ENCODE data around the gene GLA.

The GLA gene

GRCh38 chrX:101407748-101408531, at the start of gene GLA, which contains the start of gene HNRNPH2:
GLA (minus strand) TSS chrX:101407925; CDS start chrX:101407903, 22 bp downstream.
HNRNPH2 (plus strand) TSS chrX:101408222; CDS start chrX:101411989, 3,767 bp downstream.
- peak; percentile 83 for DNase-seq
- peak; percentile 97 for ATAC-seq

DNA sequence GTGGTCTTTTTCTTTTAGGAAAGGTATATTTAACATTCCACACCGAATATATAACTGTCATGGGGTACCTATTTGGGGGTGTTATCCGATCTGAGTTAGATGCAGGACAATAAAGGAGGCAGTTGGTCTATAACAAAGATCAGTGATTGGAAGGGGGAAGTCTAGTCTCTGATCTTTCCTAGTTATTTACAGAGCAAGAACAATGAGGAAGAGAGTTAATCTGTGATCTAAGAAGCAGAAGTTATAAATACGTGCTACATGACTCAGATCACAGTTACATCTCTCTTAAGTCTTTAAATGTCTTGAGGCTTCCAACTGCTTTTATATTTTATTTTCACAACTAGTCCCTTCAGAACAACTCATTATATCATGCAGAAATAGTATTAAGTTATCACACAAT, 44.3 kb upstream of the GLA start:
- DNase-seq (no peak), ATAC-seq (no peak)

GRCh38 chrX:101450961-101451360, 43.2 kb upstream of the GLA start:
- DNase-seq (no peak), ATAC-seq (no peak)

DNA sequence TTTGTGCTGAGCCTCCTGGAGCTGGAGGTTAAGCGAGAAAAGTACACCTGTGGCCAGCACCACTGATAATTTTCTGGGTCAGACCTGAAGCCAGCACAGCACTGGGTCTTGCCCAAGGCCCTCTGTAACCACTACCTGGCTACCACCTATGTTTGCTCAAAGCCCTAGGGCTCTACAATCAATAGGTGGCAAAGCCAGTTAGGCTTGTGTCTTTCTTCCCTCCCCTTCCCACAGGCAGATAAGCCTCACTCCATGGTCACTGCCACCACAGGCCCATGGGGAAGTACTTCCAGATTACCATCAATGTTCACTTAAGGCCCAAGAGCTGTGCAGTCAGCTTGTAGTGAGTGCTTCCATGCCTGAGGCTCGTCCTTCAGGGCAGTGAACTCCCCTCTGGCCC, 42.4 kb upstream of the GLA start:
- ATAC-seq (no peak), DNase-seq (no peak)

GRCh38 chrX:101449279-101449678, 41.6 kb upstream of the GLA start:
- DNase-seq, result no peak
- no peak for ATAC-seq

DNA sequence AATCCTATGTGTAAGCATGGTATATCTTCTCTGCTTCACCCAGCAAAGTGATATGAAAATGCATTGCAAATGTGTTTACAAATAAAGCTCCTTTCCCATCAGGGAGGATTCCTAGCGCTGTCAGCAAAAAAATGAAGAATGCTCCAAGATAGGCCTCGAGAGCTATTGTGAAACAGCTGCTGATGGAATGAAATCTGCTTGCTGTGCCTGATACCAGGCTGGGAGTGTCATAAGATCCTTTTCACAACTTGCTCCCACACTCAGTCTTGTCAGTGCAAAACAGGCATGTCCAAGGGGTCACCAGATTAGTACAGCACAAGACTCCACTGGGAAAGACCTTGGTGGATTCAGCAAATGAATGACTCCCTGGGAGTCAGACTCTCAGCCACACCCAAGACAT, 34.4 kb upstream of the GLA start:
- no peak for DNase-seq

DNA sequence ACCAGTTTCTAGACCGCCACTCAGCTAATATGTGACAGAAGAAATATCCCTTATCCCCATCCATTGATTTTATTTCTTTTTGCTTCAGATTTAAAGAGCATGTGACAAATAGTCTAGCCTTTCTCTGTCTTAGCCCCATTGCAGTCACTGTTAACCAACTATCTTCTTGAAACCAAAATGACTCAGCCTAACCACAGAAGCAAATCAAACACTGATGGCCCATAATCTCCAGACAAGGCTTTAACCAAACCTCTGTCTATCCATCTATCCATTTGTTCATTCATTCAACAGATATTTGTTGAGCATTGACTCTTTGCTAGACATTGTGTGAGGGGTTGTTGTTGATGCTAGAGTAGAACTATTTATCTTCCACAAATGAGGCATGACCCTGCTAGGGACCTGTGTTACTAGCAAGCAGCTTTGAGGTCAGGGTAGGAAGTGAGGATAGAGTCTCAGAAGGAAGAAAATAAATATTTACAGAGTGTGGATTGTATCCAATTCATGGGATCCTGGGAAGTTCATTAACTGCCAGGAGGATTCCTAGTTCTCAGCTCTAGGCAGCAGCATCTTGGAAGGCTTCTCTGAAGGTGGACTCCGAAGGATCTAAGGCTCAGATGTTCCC, 22.8 kb upstream of the GLA start:
- ATAC-seq, result peak; percentile 96
- DNase-seq, result no peak

More for the DNA sequence above, 34.4 kb upstream of the GLA start:
- ATAC-seq, result no peak

- peak; percentile 66 for ATAC-seq
- no peak for DNase-seq
These were observed 22.2 kb upstream of the GLA start for GRCh38 chrX:101429934-101430333.

DNA sequence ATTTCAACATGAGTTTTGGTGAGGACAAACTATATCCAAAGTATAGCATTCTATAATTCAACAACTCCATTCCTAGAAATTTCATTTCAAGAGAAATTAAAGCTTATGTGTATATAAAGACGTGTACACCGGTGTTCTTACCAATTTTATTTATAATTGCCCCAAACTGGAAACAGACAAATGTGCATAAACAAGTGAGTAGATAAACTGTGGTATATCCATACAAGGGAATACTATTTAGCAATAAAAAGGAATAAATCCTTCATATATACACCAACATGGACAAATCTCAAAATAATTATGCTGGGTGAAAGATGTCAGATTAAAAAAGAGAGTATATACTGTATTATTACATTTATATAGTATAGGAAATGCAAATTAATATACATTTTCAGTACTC, 20.2 kb upstream of the GLA start:
- no peak for DNase-seq
- ATAC-seq, result no peak

DNA sequence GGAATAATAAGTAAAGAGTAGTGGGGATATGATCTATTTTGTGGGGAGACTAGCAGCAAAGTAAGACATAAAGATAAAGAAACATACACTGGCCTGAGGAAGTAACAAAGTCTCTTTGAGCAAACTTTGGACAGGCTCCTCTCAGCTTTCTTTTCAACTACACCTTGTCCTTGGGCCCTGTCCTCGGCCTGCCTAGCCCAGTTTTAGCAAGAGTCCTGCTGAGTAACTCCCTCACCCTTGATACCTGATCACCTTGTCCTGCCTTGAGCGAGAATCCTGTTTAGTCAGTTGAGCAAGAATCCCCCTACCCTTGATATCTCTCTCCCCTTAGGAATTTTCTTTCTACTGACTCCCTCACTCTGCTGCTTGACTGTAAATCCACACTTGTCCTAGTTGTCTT, 11.8 kb upstream of the GLA start:
- no peak for ATAC-seq
- DNase-seq, result no peak

- DNase-seq (peak; percentile 58), ATAC-seq (peak; percentile 48)
These were observed 10.5 kb upstream of the GLA start for GRCh38 chrX:101417981-101418841.

DNA sequence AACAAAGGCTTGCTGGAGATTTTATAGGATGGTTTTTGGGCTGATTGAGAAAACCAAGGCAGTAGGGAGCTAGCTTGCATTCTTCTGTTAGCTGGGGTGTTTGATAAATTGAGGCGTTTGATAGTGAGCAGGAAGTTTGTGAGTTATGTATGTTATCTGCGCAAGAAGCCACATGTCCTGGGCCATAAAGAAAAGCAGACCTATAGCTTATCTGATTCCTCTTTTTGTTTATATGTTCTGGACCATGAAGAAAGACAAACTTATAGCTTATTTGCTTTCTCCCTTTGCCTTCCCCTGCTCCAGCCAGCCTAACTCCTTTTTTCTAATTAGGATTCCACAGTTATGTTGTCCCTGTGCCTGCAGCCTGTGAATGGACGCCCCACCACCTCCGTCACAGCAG, 9.5 kb upstream of the GLA start:
- ATAC-seq, result no peak
- no peak for DNase-seq

- DNase-seq (no peak), ATAC-seq (no peak)
These were observed 9.0 kb upstream of the GLA start for GRCh38 chrX:101416691-101417090.

GRCh38 chrX:101415180-101416145, 7.7 kb upstream of the GLA start:
- DNase-seq, result no peak
- peak; percentile 71 for ATAC-seq

DNA sequence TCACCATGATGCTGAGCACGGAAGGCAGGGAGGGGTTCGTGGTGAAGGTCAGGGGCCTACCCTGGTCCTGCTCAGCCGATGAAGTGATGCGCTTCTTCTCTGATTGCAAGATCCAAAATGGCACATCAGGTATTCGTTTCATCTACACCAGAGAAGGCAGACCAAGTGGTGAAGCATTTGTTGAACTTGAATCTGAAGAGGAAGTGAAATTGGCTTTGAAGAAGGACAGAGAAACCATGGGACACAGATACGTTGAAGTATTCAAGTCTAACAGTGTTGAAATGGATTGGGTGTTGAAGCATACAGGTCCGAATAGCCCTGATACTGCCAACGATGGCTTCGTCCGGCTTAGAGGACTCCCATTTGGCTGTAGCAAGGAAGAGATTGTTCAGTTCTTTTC, 4.3 kb upstream of the GLA start:
- no peak for DNase-seq

DNA sequence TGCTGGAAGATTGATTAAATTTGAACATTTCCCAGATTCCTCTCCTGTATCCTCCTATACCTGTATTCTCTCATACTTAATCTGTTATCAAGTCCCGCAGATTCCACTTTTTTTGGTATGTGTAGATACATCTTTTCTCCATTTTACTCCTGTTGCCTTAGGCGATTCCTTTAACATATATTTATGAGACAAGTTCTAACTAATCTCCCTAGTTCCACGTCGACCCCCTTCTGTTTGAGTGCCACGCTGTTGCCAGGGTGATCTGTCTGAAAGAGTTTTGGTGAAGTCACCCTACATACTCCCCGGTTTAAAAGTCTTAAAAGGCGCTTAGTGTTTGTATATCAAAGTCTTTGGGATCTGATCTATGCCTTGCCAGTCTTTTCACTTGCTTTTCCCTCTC, 2.7 kb upstream of the GLA start:
- DNase-seq (no peak), ATAC-seq (no peak)

More for the DNA sequence above, 4.3 kb upstream of the GLA start:
- no peak for ATAC-seq

DNA sequence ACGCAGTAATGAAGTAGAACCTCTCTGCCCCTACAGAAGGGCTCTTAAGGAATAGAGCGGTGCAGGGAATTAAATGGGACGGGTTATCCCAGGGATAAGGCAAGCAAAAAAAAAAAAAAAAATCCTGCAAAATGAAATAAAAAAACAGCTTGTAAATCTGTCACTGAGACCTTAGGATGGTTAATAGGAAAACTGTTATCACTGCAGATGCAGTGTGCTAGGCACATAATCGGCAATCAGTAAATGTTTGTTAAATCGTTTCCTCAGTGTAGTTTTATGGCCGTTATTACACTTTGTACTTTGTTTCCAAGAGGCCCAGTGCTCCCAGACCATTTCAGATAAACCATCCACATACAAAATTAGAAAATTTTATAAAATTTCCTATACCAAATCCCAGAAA, 1.3 kb upstream of the GLA start:
- ATAC-seq (no peak), DNase-seq (no peak)

GRCh38 chrX:101408532-101408841, 762 bp upstream of the GLA start:
- no peak for ATAC-seq

DNA sequence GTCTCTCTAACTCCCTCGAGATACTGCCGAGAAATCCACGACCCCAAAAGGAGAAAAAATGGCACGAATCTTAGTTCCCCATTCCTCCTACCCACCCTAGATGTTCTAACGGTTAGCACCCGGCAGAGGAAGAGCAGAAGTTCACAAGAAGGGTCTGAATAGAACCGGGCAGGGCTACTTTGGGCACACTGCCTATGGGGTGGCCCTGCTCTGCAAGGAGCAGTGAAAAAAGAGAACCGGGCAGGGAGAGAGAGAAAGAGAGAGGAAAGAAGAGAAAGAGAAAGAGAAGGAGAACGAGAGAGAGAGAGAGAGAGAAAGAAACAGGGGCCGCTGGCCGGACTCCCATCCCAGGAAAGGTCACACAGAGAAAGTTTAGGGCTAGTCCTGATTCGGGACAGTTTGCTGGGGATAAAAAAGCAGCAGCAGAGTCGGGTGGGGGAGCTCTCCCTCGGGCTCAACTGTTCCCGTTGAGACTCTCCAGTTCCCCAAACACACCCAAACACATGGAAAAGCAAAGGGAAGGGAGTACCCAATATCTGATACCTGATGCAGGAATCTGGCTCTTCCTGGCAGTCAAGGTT, 468 bp downstream of the GLA start:
- DNase-seq, result no peak
- no peak for ATAC-seq

More at GRCh38 chrX:101408532-101408841, 762 bp upstream of the GLA start:
- no peak for DNase-seq

DNA sequence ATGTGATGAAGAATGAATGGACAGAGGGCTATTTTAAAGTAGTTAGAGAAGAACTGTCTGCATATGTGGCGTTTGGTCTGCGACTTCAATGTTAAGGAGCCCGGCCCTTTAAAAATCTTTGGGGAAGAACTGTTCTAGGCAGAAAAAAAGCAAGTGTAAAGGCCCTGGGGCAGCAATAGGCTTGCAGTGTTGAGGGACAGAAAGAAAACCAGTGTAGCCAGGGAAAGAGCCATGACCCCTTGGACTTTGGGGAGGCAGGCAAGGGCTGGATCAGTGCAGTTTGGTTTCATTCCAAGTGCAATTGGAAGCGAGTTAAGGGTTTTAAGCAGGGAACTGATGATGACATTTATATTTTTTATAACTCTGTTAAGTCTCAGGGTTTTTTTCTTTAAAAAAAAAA, 7.9 kb downstream of the GLA start:
- ATAC-seq (no peak), DNase-seq (no peak)

GRCh38 chrX:101398694-101399093, 9.0 kb downstream of the GLA start:
- no peak for DNase-seq
- ATAC-seq, result no peak
